ENCODE measurements around the gene AOAH.
"Not testable (repeated sequence)": the region's sequence is repeated elsewhere in the genome, so short reads cannot be mapped to it uniquely, and the experiment has no call there.

AOAH gene

GRCh38 chr7:36650766-36651312 lies 73.5 kb downstream of the AOAH start:
- Histone ChIP-seq H3K27me3 (ENCODE audit: insufficient read depth, low read length, poor library complexity, severe bottlenecking) (no peaks in the 10 kb centered on the region), H3K9me3 (ENCODE audit: insufficient read depth, low read depth, low read length) (no peaks in the 10 kb centered on the region)

DNA sequence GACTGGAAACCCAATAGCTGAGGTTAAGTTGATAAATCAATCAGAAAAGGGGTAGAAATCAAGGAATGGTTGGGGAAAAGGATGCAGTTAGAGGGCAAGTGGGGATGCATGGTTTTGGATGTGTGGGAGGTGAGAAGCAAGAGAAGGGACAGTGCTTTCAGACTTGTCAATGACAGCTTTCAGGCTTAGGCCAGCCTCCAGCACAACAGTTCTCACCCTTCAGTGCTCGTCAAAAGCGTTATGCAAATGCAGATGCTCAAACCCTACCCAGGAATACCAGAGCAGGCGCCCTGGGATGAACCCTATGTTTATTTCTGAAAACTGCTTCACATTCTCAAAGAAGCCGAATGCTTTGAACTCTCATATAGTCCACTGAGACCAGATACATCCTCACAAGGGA lies 74.0 kb downstream of the AOAH start:
- H4K20me1 ChIP-seq (ENCODE audit: insufficient read depth, low read length, poor library complexity, severe bottlenecking) = no peaks in the 10 kb centered on the region
- TF ChIP-seq EZH2phosphoT487 (IDR thresholded peaks at IDR 0.05; ENCODE audit: borderline replicate concordance) = no peak
- H3F3A ChIP-seq (ENCODE audit: low read depth) = no peaks in the 10 kb centered on the region
- no peak overlapping the region for H2AFZ ChIP-seq (ENCODE audit: low read length)
- no peak overlapping the region for H3K4me3 ChIP-seq (ENCODE audit: low read length, poor library complexity, severe bottlenecking)
- no peaks in the 10 kb centered on the region for H3K36me3 ChIP-seq (ENCODE audit: insufficient read depth, low read length)
- H3K9me2 ChIP-seq (replicated peaks; ENCODE audit: low read depth, low read length) = no peaks in the 10 kb centered on the region
- no peaks in the 10 kb centered on the region for H3K79me2 ChIP-seq (ENCODE audit: insufficient read depth, low read length)
- H3K27me3 ChIP-seq (ENCODE audit: insufficient read depth, low read length, poor library complexity, severe bottlenecking) = no peaks in the 10 kb centered on the region
- no peaks in the 10 kb centered on the region for H3K9me3 ChIP-seq (ENCODE audit: insufficient read depth, low read depth, low read length)
- no peak overlapping the region for H3K9ac ChIP-seq (ENCODE audit: low read depth, low read length, poor library complexity, severe bottlenecking)
- H3K4me2 ChIP-seq (ENCODE audit: low read depth, low read length, poor library complexity, severe bottlenecking) = no peak overlapping the region
- no peaks in the 10 kb centered on the region for H3K4me1 ChIP-seq (ENCODE audit: insufficient read depth, low read length, poor library complexity, severe bottlenecking)

More at GRCh38 chr7:36650766-36651312, 73.5 kb downstream of the AOAH start:
- no peaks in the 10 kb centered on the region for H3F3A ChIP-seq (ENCODE audit: low read depth)
- no peaks in the 10 kb centered on the region for H3K9me2 ChIP-seq (replicated peaks; ENCODE audit: low read depth, low read length)
- H3K9ac ChIP-seq (ENCODE audit: low read depth, low read length, poor library complexity, severe bottlenecking) = no peak overlapping the region
- H3K4me1 ChIP-seq (ENCODE audit: insufficient read depth, low read length, poor library complexity, severe bottlenecking) = no peaks in the 10 kb centered on the region
- H3K4me2 ChIP-seq (ENCODE audit: low read depth, low read length, poor library complexity, severe bottlenecking) = no peak overlapping the region
- no peaks in the 10 kb centered on the region for H3K36me3 ChIP-seq (ENCODE audit: insufficient read depth, low read length)
- TF ChIP-seq EZH2phosphoT487 (IDR thresholded peaks at IDR 0.05; ENCODE audit: borderline replicate concordance) (no peak), CTCF (conservative IDR thresholded peaks at IDR 0.05; ENCODE audit: low read length) (no peak)
- no peak overlapping the region for H2AFZ ChIP-seq (ENCODE audit: low read length)
- no peaks in the 10 kb centered on the region for H3K79me2 ChIP-seq (ENCODE audit: insufficient read depth, low read length)
- no peaks in the 10 kb centered on the region for H4K20me1 ChIP-seq (ENCODE audit: insufficient read depth, low read length, poor library complexity, severe bottlenecking)
- no peak overlapping the region for H3K4me3 ChIP-seq (ENCODE audit: low read length, poor library complexity, severe bottlenecking)

DNA sequence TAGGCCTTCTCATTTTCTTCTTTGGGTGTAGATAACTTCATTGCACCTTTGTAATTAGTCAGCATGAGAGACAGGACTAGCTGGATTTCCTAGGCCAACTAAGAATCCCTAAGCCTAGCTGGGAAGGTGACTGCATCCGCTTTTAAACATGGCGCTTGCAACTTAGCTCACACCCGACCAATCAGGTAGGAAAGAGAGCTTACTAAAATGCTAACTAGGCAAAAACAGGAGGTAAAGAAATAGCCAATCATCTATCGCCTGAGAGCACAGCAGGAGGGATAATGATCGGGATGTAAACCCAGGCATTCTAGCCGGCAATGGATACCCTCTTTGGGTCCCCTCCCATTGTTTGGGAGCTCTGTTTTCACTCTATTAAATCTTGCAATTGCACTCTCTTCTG lies 75.0 kb downstream of the AOAH start:
- not testable (repeated sequence) for H2AFZ ChIP-seq (ENCODE audit: low read length); H3F3A ChIP-seq (ENCODE audit: low read depth); H3K36me3 ChIP-seq (ENCODE audit: insufficient read depth, low read length); H3K9ac ChIP-seq (ENCODE audit: low read depth, low read length, poor library complexity, severe bottlenecking); H3K9me3 ChIP-seq (ENCODE audit: insufficient read depth, low read depth, low read length); H3K79me2 ChIP-seq (ENCODE audit: insufficient read depth, low read length); H3K4me3 ChIP-seq (ENCODE audit: low read length, poor library complexity, severe bottlenecking); H3K4me2 ChIP-seq (ENCODE audit: low read depth, low read length, poor library complexity, severe bottlenecking); H3K4me1 ChIP-seq (ENCODE audit: insufficient read depth, low read length, poor library complexity, severe bottlenecking); H3K9me2 ChIP-seq (replicated peaks; ENCODE audit: low read depth, low read length); H4K20me1 ChIP-seq (ENCODE audit: insufficient read depth, low read length, poor library complexity, severe bottlenecking); H3K27me3 ChIP-seq (ENCODE audit: insufficient read depth, low read length, poor library complexity, severe bottlenecking)

DNA sequence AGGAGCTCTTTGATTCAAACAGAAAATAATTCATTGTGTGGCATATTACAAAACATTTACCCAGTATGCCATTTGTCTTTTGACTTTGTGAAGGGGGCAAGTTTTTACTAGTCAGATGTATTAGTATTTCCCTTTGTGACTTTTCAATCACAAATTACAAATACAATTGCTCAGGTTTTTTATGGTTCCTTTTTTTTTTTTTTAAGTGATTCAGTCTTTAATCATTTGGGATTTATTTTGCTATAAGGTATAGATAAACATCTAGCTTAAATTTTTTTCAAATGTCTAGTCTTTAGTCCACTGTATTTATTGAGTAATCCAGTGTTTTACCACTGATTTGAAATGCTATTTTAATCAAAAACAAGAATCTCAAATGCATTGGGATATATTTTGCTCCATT lies 75.9 kb downstream of the AOAH start:
- H2AFZ ChIP-seq (ENCODE audit: low read length) = no peak overlapping the region
- H3K4me2 ChIP-seq (ENCODE audit: low read depth, low read length, poor library complexity, severe bottlenecking) = no peak overlapping the region
- H3K9me2 ChIP-seq (replicated peaks; ENCODE audit: low read depth, low read length) = no peaks in the 10 kb centered on the region
- H3K36me3 ChIP-seq (ENCODE audit: insufficient read depth, low read length) = no peaks in the 10 kb centered on the region
- TF ChIP-seq CTCF (conservative IDR thresholded peaks at IDR 0.05; ENCODE audit: low read length) (no peak), EZH2phosphoT487 (IDR thresholded peaks at IDR 0.05; ENCODE audit: borderline replicate concordance) (no peak)
- no peaks in the 10 kb centered on the region for H3K9me3 ChIP-seq (ENCODE audit: insufficient read depth, low read depth, low read length)
- no peak overlapping the region for H3K4me3 ChIP-seq (ENCODE audit: low read length, poor library complexity, severe bottlenecking)
- no peaks in the 10 kb centered on the region for H3F3A ChIP-seq (ENCODE audit: low read depth)
- no peaks in the 10 kb centered on the region for H3K4me1 ChIP-seq (ENCODE audit: insufficient read depth, low read length, poor library complexity, severe bottlenecking)
- H3K27me3 ChIP-seq (ENCODE audit: insufficient read depth, low read length, poor library complexity, severe bottlenecking) = no peaks in the 10 kb centered on the region
- H4K20me1 ChIP-seq (ENCODE audit: insufficient read depth, low read length, poor library complexity, severe bottlenecking) = no peaks in the 10 kb centered on the region
- no peaks in the 10 kb centered on the region for H3K79me2 ChIP-seq (ENCODE audit: insufficient read depth, low read length)
- no peak overlapping the region for H3K9ac ChIP-seq (ENCODE audit: low read depth, low read length, poor library complexity, severe bottlenecking)

Measured in Loucy (cell line).